Right atrium auricular region (tissue), 2 donors: ENCODE measurements around the gene ENC1. TPM values are rescaled to one million over a fixed set of nuclear protein-coding genes. Genes with fewer than 3 reads are reported as not detected.

Source experiments
- DNase-seq: peaks from one replicate; pipeline ENCODE4 v3.0.0-alpha.2; 2019; ENCODE audit warnings: low spot score
- H3K27ac ChIP-seq, 2 donors: fragments of 200-600 bp; sonication (generic); 1 replicate in 1 of 2; 2 replicates in 1 of 2; pipeline ENCODE4 v1.5.1; 2016 to 2019
- H3K27me3 ChIP-seq, 2 donors: fragments of 200-600 bp; sonication (generic); one replicate each; pipeline versions ENCODE4 v1.5.1 to v1.6.0; 2017 to 2019
- H3K36me3 ChIP-seq: fragments of 200-600 bp; sonication (generic); one replicate; pipeline ENCODE4 v1.5.1; 2016
- H3K4me1 ChIP-seq, 2 donors: fragments of 200-600 bp; sonication (generic); one replicate each; pipeline versions ENCODE4 v1.5.1 to v1.6.0; 2017 to 2019
- H3K4me3 ChIP-seq, 2 donors: fragments of 200-600 bp; sonication (generic); 1 replicate in 1 of 2; 2 replicates in 1 of 2; pipeline ENCODE4 v1.5.1; 2017 to 2019; ENCODE audit warnings: mild to moderate bottlenecking in 1 of 2, moderate library complexity in 1 of 2
- H3K9me3 ChIP-seq, 2 donors: fragments of 200-600 bp; sonication (generic); one replicate each; pipeline ENCODE4 v1.5.1; 2019
- total RNA-seq, 2 donors: library from RNA; depleted of rRNA; stranded (reverse); fragments of >200 nt; gene quantifications; one replicate each; pipeline ENCODE4 v1.1.0, GENCODE V29; 2016
- TF ChIP-seq, protein P1 (sequence below), 2 donors: fragments of 200-600 bp; sonication (generic); IDR thresholded peaks; one replicate each; pipeline ENCODE4 v1.5.1; 2019; ENCODE audit warnings: antibody characterized with exemption in 2 of 2

ENC1 gene
- total RNA-seq, 2 donors from 2014 or later, result 5.0 to 18.5 TPM

DNA sequence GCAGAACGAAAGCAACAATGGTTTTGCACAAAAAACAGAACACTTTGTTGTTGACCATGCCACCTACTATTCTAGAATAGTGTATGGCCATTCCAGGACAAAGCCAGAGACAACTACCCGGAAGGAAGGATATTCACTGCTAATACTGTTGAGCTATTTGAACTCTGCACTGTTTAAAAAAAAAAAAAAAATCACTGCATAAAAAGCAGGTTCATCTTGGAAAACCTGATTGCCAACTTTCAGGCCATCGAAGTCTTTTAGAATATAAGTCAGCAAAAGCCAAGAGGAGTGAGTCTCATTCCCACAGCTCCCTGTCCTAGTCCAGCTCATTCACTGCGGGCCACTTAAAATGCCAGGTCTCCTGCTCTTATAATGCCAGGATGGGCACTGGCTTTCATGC is 4.0 kb downstream of the ENC1 start:
- TF ChIP-seq, protein P1, sequence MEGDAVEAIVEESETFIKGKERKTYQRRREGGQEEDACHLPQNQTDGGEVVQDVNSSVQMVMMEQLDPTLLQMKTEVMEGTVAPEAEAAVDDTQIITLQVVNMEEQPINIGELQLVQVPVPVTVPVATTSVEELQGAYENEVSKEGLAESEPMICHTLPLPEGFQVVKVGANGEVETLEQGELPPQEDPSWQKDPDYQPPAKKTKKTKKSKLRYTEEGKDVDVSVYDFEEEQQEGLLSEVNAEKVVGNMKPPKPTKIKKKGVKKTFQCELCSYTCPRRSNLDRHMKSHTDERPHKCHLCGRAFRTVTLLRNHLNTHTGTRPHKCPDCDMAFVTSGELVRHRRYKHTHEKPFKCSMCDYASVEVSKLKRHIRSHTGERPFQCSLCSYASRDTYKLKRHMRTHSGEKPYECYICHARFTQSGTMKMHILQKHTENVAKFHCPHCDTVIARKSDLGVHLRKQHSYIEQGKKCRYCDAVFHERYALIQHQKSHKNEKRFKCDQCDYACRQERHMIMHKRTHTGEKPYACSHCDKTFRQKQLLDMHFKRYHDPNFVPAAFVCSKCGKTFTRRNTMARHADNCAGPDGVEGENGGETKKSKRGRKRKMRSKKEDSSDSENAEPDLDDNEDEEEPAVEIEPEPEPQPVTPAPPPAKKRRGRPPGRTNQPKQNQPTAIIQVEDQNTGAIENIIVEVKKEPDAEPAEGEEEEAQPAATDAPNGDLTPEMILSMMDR (IDR thresholded peaks at IDR 0.05), result no peak
- peaks cover 0 to 46% of the 10 kb centered on the region in 2 donors for H3K4me1 ChIP-seq

DNA sequence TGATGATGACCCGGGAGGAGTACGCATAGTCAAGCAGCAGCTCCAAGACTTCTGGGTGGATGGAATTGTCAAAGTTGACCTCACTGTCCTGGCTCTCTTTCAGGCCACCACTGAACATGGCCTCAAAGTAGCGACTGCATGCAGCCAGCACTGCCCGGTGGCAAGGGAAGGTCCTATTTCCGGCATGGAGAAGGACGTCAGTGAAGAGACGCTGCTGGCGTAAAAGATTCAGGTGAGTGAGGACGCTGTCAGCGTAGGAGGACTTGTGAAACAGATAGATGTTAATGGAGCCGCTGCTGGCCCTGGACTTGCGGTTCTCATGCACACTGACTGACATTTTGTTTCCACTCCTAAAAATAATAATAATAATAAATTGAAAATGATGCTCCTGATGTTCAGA is 4.4 kb downstream of the ENC1 start:
- H3K27me3 ChIP-seq, result no peaks in the 10 kb centered on the region
- no peaks in the 10 kb centered on the region for H3K36me3 ChIP-seq
- H3K4me1 ChIP-seq, result peaks cover 0 to 46% of the 10 kb centered on the region in 2 donors
- H3K27ac ChIP-seq, result no peak overlapping the region
- peak overlapping the region in 1 of 2 donors; percentile 4 for H3K4me3 ChIP-seq
- no peaks in the 10 kb centered on the region for H3K9me3 ChIP-seq
- TF ChIP-seq, protein P1 (IDR thresholded peaks at IDR 0.05), result no peak
- DNase-seq, result no peak

More for the DNA sequence above, 4.0 kb downstream of the ENC1 start:
- Histone ChIP-seq H3K36me3 (no peaks in the 10 kb centered on the region), H3K27ac (no peak overlapping the region), H3K27me3 (no peaks in the 10 kb centered on the region), H3K4me3 (peak overlapping the region in 1 of 2 donors; percentile 9), H3K9me3 (no peaks in the 10 kb centered on the region)
- no peak for DNase-seq

DNA sequence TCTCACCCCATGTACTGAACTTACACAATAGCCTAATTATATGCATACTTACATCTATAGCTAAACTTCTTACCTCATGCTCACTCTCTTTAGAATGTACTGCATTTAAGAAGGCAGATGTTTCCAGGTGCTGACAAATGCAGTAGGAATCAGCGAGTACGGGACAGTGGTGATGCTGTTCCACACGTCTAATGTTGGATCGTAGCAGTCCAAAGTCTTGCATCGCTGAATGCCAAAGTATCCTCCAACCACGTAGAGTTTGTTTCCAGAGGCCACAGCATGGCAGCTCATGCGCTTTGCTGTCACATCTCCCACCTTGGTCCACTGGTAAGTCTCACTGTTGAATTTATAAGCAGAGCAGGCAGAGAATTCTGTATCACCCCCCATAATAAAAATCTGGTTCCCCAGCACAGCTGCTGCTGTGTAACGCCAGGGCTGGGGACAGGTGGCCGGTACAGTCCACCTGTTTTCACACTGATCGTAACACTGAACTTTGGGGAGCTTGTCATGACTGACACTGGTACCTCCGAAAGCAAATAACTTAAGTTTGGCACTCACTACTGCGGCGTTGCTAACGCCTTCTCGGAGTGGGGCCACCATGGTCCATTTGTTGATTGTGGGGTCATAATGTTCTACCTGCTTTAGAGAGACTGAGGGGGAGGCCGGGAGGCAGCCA is 5.8 kb downstream of the ENC1 start:
- TF ChIP-seq, protein P1 (IDR thresholded peaks at IDR 0.05), result no peak
- no peak for DNase-seq
- H3K36me3 ChIP-seq, result no peaks in the 10 kb centered on the region
- H3K27ac ChIP-seq, result no peak overlapping the region
- H3K27me3 ChIP-seq, result no peaks in the 10 kb centered on the region
- H3K4me3 ChIP-seq, result no peak overlapping the region
- peaks cover 0 to 39% of the 10 kb centered on the region in 2 donors for H3K4me1 ChIP-seq
- no peaks in the 10 kb centered on the region for H3K9me3 ChIP-seq

DNA sequence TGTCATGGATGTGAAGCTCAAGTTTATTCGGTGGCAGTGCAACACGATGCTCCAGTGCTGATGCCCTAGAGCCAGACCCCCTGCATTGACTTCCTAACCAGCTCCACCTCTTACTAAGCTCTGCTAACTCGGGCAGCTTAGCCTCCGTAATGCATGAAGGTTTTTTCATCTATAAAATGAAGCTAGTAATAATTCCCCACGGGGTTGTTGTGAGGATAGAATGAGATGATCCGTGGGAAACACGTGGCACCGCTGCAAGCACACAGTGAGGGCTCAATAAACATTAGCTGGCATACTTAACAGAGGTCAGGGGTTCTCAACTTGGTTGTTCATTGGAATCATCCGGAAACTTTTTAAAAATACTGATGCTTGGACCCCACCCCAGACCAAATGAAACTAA is 6.8 kb downstream of the ENC1 start:
- Histone ChIP-seq H3K27ac (no peak overlapping the region), H3K4me1 (peaks cover 0 to 37% of the 10 kb centered on the region in 2 donors), H3K36me3 (no peaks in the 10 kb centered on the region), H3K27me3 (no peaks in the 10 kb centered on the region), H3K4me3 (no peak overlapping the region), H3K9me3 (no peaks in the 10 kb centered on the region)
- TF ChIP-seq, protein P1 (IDR thresholded peaks at IDR 0.05), result no peak
- no peak for DNase-seq

DNA sequence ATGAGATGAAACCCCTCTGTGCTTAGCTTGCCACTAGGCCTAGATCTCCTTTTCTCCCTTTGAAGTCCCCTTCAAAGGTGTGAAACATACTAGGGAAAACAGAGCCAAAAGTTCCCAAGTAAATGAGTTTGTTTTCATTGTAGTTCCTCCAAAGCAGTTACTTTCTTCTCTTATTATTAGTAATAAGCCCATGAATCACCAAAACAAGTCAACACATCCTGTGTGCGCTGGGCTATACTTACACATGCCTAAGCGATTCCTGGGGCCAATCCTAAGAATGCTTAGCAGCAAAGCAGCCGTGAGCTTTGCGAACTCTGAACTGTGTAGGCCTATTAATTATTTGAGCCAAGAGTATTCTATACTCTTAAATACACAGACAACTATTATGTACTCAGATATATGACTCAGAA is 7.6 kb downstream of the ENC1 start:
- Histone ChIP-seq H3K4me3 (no peak overlapping the region), H3K4me1 (peaks cover 0 to 35% of the 10 kb centered on the region in 2 donors), H3K36me3 (no peaks in the 10 kb centered on the region), H3K27me3 (no peaks in the 10 kb centered on the region), H3K27ac (no peak overlapping the region), H3K9me3 (no peaks in the 10 kb centered on the region)
- DNase-seq, result no peak
- TF ChIP-seq, protein P1 (IDR thresholded peaks at IDR 0.05), result no peak
